ENCODE data around the gene TMEM135.
A peak's percentile ranks its signal among the peaks of the same experiment; 100 is the strongest.

Gene TMEM135

DNA sequence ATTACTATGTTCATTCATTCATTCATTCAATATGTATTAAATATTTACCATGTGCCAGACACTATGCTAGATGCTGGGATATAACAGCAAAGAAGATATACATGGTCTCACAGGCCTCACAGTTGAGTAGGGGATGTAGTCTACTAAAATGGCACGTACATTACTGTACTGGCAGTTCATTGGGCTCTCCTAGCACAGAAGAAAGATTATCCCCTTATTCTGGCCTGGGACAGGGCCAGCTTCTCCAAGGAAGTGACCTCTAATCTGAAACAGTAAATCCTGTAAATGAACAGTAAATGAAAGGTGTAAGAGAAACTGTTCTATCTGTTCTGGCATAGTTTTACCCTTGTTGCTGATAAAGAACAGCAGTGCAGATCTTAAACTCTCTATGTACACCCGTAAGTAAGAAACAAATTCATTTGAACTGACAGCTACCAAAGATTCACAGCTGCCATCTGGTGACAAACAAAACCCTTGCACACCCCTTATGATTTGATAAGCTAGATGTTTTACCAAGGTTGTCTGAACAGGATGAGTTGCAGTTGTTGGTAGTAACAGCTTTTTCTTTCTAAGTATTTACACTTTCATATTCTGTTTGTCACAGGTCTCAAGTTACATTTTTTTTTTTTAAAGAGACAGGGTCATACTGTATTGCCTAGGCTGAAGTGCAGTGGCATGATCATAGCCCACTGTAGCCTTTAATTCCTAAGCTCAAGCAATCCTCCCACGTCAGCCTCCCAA, 263.1 kb downstream of the TMEM135 start:
- H3K9me3 ChIP-seq (ENCODE audit: control insufficient read depth, insufficient read depth, low read length), result no peaks in the 10 kb centered on the region
- H3K9ac ChIP-seq (ENCODE audit: low read depth, low read length), result no peak overlapping the region
- H3K4me3 ChIP-seq (ENCODE audit: low read depth, low read length), result no peak overlapping the region
- no peaks in the 10 kb centered on the region for H3K27me3 ChIP-seq (ENCODE audit: control insufficient read depth, insufficient read depth, low read length)
- no peak overlapping the region for H3K27ac ChIP-seq (ENCODE audit: low read depth, low read length)
- H3K36me3 ChIP-seq (ENCODE audit: control insufficient read depth, insufficient read depth, low read length), result no peaks in the 10 kb centered on the region
- H3K4me1 ChIP-seq (ENCODE audit: control insufficient read depth, insufficient read depth, low read length), result peaks cover 42% of the 10 kb centered on the region

DNA sequence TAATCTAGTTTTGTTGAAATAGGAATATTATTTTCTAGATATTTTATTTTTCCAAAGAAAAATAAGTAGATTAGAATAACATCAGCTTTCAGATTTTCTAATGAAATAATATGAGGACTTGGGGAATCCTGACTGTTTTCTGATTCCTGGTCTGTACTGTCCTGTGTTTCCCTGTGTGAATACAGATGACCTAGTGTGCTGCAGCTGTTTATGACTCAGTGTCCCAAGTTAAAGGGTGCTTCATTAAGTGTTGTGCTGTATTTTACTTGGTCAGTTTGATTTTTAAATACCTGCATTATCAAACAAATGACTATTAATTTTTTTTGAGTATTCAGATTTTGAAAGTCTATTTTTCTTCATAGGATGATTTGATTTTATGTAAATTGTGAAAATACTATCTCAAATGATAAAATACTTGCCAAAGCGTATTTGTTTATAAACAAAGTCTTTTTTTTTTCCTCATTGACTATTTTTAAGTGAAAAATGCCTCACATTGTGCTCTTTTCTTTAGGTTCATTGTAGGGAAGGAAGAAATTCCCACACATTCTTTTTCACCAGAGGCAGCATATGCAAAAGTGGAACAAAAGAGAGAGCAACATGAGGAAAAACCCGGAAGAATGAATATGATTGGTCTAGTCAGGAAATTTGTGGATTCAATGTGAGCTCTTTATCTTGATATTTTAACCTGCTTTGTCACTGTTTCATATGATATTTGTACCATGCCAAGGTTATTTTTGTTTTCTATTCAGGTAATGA, 264.2 kb downstream of the TMEM135 start:
- H3K4me1 ChIP-seq (ENCODE audit: control insufficient read depth, insufficient read depth, low read length), result peaks cover 34% of the 10 kb centered on the region
- no peak overlapping the region for H3K4me3 ChIP-seq (ENCODE audit: low read depth, low read length)
- H3K27ac ChIP-seq (ENCODE audit: low read depth, low read length), result peak overlapping the region; percentile 78
- H3K36me3 ChIP-seq (ENCODE audit: control insufficient read depth, insufficient read depth, low read length), result no peaks in the 10 kb centered on the region
- H3K27me3 ChIP-seq (ENCODE audit: control insufficient read depth, insufficient read depth, low read length), result no peaks in the 10 kb centered on the region
- no peaks in the 10 kb centered on the region for H3K9me3 ChIP-seq (ENCODE audit: control insufficient read depth, insufficient read depth, low read length)
- no peak overlapping the region for H3K9ac ChIP-seq (ENCODE audit: low read depth, low read length)

DNA sequence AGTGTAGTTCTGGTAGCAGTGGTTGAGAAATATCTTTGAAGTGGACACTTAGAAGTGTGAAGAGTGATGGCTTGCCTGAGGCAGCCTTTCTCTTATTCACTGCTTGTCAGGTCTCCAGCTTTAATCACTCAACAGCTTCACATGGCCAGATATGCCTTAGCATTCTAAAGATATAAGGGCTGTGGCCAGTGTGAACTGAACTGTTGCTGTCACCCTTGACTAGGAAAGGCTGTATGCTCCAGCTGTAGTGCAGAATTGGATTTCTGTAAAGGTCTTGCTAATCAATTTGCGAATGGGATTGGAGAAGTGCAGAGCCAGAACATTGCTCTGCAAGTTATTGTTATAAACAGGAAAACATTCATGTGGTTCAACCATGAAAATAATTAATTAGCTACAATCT, 266.7 kb downstream of the TMEM135 start:
- H3K36me3 ChIP-seq (ENCODE audit: control insufficient read depth, insufficient read depth, low read length), result no peaks in the 10 kb centered on the region
- H3K9me3 ChIP-seq (ENCODE audit: control insufficient read depth, insufficient read depth, low read length), result no peaks in the 10 kb centered on the region
- peaks cover 31% of the 10 kb centered on the region; the same call in 1 of the 2 replicates for H3K4me1 ChIP-seq (ENCODE audit: control insufficient read depth, insufficient read depth, low read length)
- H3K4me3 ChIP-seq (ENCODE audit: low read depth, low read length), result no peak overlapping the region
- H3K9ac ChIP-seq (ENCODE audit: low read depth, low read length), result no peak overlapping the region
- H3K27ac ChIP-seq (ENCODE audit: low read depth, low read length), result no peak overlapping the region
- H3K27me3 ChIP-seq (ENCODE audit: control insufficient read depth, insufficient read depth, low read length), result no peaks in the 10 kb centered on the region

DNA sequence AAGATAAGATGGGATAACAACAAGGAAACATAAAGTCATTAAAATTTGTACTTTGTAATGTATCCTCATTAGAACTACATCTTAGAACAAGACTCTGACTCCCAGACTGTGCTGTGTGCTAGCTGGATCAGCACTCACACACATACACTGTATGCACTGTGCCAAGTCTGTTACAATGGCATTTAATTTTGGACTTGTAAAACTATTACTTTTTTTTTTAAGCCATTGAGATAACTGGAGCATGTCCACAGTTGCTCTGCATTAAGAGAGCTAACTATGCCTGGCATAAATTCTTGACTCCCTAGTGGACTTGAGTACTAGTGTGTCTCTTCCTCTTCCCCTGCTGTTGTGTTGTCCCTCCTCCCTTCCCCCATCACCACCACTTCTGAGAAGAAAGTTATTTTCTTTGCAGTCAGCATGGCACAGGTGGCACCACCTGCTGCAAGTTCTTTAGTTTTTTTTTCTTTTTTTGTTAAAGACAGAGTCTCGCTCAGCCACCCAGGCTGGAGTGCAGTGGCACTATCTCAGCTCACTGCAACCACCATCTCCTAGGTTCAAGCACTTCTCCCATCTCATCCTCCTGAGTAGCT, 268.6 kb downstream of the TMEM135 start:
- Histone ChIP-seq H3K9ac (ENCODE audit: low read depth, low read length) (no peak overlapping the region), H3K4me1 (ENCODE audit: control insufficient read depth, insufficient read depth, low read length) (peaks cover 28% of the 10 kb centered on the region; the same call in 1 of the 2 replicates), H3K27ac (ENCODE audit: low read depth, low read length) (no peak overlapping the region), H3K4me3 (ENCODE audit: low read depth, low read length) (no peak overlapping the region), H3K9me3 (ENCODE audit: control insufficient read depth, insufficient read depth, low read length) (no peaks in the 10 kb centered on the region), H3K36me3 (ENCODE audit: control insufficient read depth, insufficient read depth, low read length) (no peaks in the 10 kb centered on the region), H3K27me3 (ENCODE audit: control insufficient read depth, insufficient read depth, low read length) (no peaks in the 10 kb centered on the region)

DNA sequence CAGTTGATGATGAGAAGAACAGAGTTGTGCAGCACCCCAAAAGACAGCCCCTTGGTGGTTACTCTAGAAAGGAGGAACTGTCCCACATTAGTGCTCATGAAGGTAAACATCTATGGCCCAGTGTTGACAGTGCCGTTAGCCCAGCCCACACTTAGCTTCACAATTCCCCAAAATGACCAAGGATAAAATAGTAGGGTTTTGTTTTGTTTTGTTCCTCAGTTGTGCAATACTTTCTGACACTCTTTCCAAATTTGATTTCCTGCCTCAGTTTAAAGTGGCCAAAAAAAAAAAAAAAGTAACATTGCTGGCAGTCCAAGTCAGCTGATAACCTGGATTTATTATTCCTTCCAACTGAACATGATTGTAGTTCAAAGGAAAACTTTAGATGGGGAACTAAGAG, 269.4 kb downstream of the TMEM135 start:
- no peaks in the 10 kb centered on the region for H3K36me3 ChIP-seq (ENCODE audit: control insufficient read depth, insufficient read depth, low read length)
- H3K4me1 ChIP-seq (ENCODE audit: control insufficient read depth, insufficient read depth, low read length), result peaks cover 20% of the 10 kb centered on the region; the same call in 1 of the 2 replicates
- H3K27me3 ChIP-seq (ENCODE audit: control insufficient read depth, insufficient read depth, low read length), result no peaks in the 10 kb centered on the region
- H3K27ac ChIP-seq (ENCODE audit: low read depth, low read length), result no peak overlapping the region
- no peak overlapping the region for H3K4me3 ChIP-seq (ENCODE audit: low read depth, low read length)
- no peaks in the 10 kb centered on the region for H3K9me3 ChIP-seq (ENCODE audit: control insufficient read depth, insufficient read depth, low read length)
- H3K9ac ChIP-seq (ENCODE audit: low read depth, low read length), result no peak overlapping the region

DNA sequence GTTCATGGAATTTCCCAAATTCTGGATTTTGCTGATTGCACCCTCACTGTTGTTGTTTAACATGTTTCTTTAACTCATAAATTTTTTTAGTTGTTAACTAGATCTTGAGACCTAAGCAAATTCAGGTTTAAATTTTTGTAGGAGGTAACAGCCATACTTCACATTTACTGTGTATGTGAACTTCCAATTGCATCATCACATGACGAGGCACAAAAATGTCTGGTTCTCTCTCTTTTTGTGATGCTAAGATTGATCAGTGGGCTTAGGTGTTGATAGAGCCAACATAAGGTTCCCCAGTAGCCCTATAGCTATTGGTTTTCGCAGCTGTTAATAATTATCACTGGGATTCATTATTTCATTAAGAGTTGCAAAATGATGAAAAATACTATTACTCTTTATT, 277.5 kb downstream of the TMEM135 start:
- H3K36me3 ChIP-seq (ENCODE audit: control insufficient read depth, insufficient read depth, low read length), result 0 out of 2 replicates have a peak, but pooled peaks cover 4% of the 10 kb centered on the region
- no peaks in the 10 kb centered on the region; the same call in 1 of the 2 replicates for H3K4me1 ChIP-seq (ENCODE audit: control insufficient read depth, insufficient read depth, low read length)
- H3K9ac ChIP-seq (ENCODE audit: low read depth, low read length), result no peak overlapping the region
- no peak overlapping the region for H3K4me3 ChIP-seq (ENCODE audit: low read depth, low read length)
- H3K27ac ChIP-seq (ENCODE audit: low read depth, low read length), result no peak overlapping the region
- H3K9me3 ChIP-seq (ENCODE audit: control insufficient read depth, insufficient read depth, low read length), result no peaks in the 10 kb centered on the region
- no peaks in the 10 kb centered on the region for H3K27me3 ChIP-seq (ENCODE audit: control insufficient read depth, insufficient read depth, low read length)

DNA sequence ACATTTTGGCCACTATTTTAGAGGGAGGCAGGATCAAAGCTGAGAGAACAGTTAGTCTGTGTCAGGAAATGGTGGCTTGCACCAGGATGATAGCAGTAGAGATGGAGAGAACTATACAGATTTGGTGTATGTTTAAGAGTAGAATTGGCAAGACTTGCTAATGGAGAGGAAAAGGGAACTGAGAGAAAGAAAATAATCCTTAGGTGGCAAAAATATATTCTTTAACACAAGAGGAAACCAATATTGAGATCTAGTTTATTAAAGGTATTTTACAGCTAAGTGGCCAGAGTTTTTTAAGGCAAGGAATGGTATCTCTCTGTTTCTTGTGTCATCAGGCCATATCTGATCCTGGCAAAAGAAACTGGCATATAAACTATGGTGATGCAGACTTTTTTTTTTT, 278.8 kb downstream of the TMEM135 start:
- H3K9ac ChIP-seq (ENCODE audit: low read depth, low read length), result no peak overlapping the region
- 0 out of 2 replicates have a peak, but pooled peaks cover 8% of the 10 kb centered on the region for H3K36me3 ChIP-seq (ENCODE audit: control insufficient read depth, insufficient read depth, low read length)

DNA sequence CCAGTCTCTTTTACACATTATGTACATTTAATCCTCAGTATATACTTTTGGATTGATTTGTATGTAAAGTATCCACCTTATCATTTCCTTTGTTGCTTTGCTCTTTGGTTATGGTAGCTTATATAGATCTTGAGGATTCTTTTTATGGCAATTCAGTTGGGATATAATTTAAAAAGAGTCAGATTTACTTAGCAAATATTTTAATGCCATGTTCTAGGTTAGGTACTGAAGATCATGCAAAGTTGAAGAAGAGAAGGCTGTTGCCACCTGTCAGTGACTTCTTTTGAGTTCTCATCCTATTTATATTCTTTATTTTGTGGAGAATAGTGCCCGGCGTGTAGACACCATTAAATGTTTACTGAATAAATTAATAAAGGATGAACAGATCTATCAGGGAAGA, 279.7 kb downstream of the TMEM135 start:
- H3K9me3 ChIP-seq (ENCODE audit: control insufficient read depth, insufficient read depth, low read length), result no peaks in the 10 kb centered on the region
- no peaks in the 10 kb centered on the region; the same call in 1 of the 2 replicates for H3K4me1 ChIP-seq (ENCODE audit: control insufficient read depth, insufficient read depth, low read length)
- 0 out of 2 replicates have a peak, but pooled peaks cover 8% of the 10 kb centered on the region for H3K36me3 ChIP-seq (ENCODE audit: control insufficient read depth, insufficient read depth, low read length)
- H3K9ac ChIP-seq (ENCODE audit: low read depth, low read length), result no peak overlapping the region
- H3K27me3 ChIP-seq (ENCODE audit: control insufficient read depth, insufficient read depth, low read length), result no peaks in the 10 kb centered on the region
- H3K27ac ChIP-seq (ENCODE audit: low read depth, low read length), result no peak overlapping the region
- no peak overlapping the region for H3K4me3 ChIP-seq (ENCODE audit: low read depth, low read length)

More for the DNA sequence above, 278.8 kb downstream of the TMEM135 start:
- H3K27ac ChIP-seq (ENCODE audit: low read depth, low read length), result no peak overlapping the region
- no peak overlapping the region for H3K4me3 ChIP-seq (ENCODE audit: low read depth, low read length)
- H3K4me1 ChIP-seq (ENCODE audit: control insufficient read depth, insufficient read depth, low read length), result no peaks in the 10 kb centered on the region; the same call in 1 of the 2 replicates
- H3K9me3 ChIP-seq (ENCODE audit: control insufficient read depth, insufficient read depth, low read length), result no peaks in the 10 kb centered on the region
- H3K27me3 ChIP-seq (ENCODE audit: control insufficient read depth, insufficient read depth, low read length), result no peaks in the 10 kb centered on the region

DNA sequence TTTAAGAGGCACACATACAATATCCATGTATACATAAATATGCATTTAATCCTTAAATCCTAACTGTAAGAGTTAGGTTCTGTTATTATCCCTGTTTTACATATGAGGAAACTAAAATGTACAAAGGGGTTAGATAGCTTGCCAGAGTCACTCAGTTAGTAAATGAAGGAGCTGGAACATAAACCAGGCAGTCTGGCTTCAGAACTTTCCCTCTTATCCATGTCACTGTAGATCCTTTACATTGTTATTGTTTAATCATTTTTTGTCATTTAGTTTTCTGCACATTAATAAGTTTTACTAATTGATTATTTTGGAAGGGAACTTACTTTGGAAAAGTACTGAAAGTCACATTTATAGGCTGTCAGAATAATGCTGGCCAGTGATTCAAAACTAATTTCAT, 282.4 kb downstream of the TMEM135 start:
- Histone ChIP-seq H3K36me3 (ENCODE audit: control insufficient read depth, insufficient read depth, low read length) (0 out of 2 replicates have a peak, but pooled peaks cover 8% of the 10 kb centered on the region), H3K27me3 (ENCODE audit: control insufficient read depth, insufficient read depth, low read length) (no peaks in the 10 kb centered on the region), H3K9me3 (ENCODE audit: control insufficient read depth, insufficient read depth, low read length) (no peaks in the 10 kb centered on the region), H3K4me1 (ENCODE audit: control insufficient read depth, insufficient read depth, low read length) (no peaks in the 10 kb centered on the region; the same call in 1 of the 2 replicates), H3K27ac (ENCODE audit: low read depth, low read length) (no peak overlapping the region), H3K4me3 (ENCODE audit: low read depth, low read length) (no peak overlapping the region), H3K9ac (ENCODE audit: low read depth, low read length) (no peak overlapping the region)

DNA sequence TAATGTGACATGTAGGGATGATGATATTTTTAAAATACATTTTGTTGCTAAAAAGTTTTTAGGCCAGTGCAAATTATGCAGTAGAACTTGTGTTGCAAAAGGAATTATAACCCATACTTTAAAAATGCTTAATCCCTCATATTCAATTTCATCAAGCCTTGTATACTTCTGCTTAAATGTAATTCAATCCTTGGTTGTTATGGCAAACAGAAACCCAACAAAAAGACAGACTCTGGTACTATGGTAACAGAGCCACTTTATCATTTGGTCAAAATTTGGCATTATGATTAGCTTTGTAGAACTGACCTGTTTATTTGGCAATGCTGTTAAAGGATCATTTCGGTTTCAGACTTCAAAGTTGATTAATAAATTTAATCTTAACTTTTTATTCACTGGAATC, 284.8 kb downstream of the TMEM135 start:
- H3K27me3 ChIP-seq (ENCODE audit: control insufficient read depth, insufficient read depth, low read length), result no peaks in the 10 kb centered on the region
- H3K9me3 ChIP-seq (ENCODE audit: control insufficient read depth, insufficient read depth, low read length), result no peaks in the 10 kb centered on the region
- H3K4me3 ChIP-seq (ENCODE audit: low read depth, low read length), result no peak overlapping the region
- no peak overlapping the region for H3K9ac ChIP-seq (ENCODE audit: low read depth, low read length)
- H3K27ac ChIP-seq (ENCODE audit: low read depth, low read length), result no peak overlapping the region
- H3K36me3 ChIP-seq (ENCODE audit: control insufficient read depth, insufficient read depth, low read length), result 0 out of 2 replicates have a peak, but pooled peaks cover 8% of the 10 kb centered on the region
- no peaks in the 10 kb centered on the region for H3K4me1 ChIP-seq (ENCODE audit: control insufficient read depth, insufficient read depth, low read length)

DNA sequence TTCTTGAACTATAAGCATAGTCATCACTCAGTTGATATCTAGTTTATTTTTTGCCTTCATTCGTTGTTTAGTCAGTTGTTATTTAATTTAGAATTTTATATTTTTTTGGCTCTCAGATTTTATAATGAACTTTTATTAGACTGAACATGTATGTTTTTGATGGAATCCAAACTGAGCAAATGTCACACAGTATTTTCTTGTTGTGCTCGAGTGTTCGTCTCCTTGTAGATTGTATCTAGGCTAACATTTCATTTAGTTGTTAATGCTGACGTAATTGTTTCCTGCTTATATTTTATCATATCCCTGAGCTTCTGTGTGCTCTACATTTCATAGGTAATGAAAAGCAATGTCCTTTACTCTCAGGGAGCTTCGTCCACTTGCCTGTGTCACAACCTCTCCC, 286.2 kb downstream of the TMEM135 start:
- H3K9ac ChIP-seq (ENCODE audit: low read depth, low read length), result no peak overlapping the region
- no peaks in the 10 kb centered on the region for H3K27me3 ChIP-seq (ENCODE audit: control insufficient read depth, insufficient read depth, low read length)
- H3K27ac ChIP-seq (ENCODE audit: low read depth, low read length), result no peak overlapping the region
- H3K4me1 ChIP-seq (ENCODE audit: control insufficient read depth, insufficient read depth, low read length), result no peaks in the 10 kb centered on the region
- H3K36me3 ChIP-seq (ENCODE audit: control insufficient read depth, insufficient read depth, low read length), result 0 out of 2 replicates have a peak, but pooled peaks cover 8% of the 10 kb centered on the region
- no peak overlapping the region for H3K4me3 ChIP-seq (ENCODE audit: low read depth, low read length)
- no peaks in the 10 kb centered on the region for H3K9me3 ChIP-seq (ENCODE audit: control insufficient read depth, insufficient read depth, low read length)
